Smooth muscle cell (in vitro differentiated cells): Measurements from ENCODE around the gene XPO5. TPM values are rescaled to one million over a fixed set of nuclear protein-coding genes. Genes with fewer than 3 reads are reported as not detected.

ENCODE experiments used
- DNase-seq: peaks from one replicate; lab custom pipeline; 2025; ENCODE audit not compliant: unreplicated experiment; lab: John Stamatoyannopoulos, UW
- H2AFZ ChIP-seq: fragments of 200-600 bp; sonication (generic); 2 replicates; pipeline ENCODE4 v1.6.0; 2016; ENCODE audit warnings: antibody characterized with exemption, low read depth, mild to moderate bottlenecking
- H3F3A ChIP-seq: fragments of 200-600 bp; sonication (generic); 2 replicates; pipeline ENCODE4 v1.6.0; 2017; ENCODE audit warnings: antibody characterized with exemption, low read depth
- H3K27ac ChIP-seq: fragments of 200-600 bp; sonication (generic); 2 replicates; pipeline ENCODE4 v1.5.1; 2016; ENCODE audit warnings: low read depth, mild to moderate bottlenecking
- H3K27me3 ChIP-seq: fragments of 200-600 bp; sonication (generic); 2 replicates; pipeline ENCODE4 v1.6.1; 2016; ENCODE audit warnings: low read depth, mild to moderate bottlenecking
- H3K36me3 ChIP-seq: fragments of 200-600 bp; sonication (generic); 2 replicates; pipeline ENCODE4 v1.5.1; 2016; ENCODE audit warnings: low read depth
- H3K4me1 ChIP-seq: fragments of 200-600 bp; sonication (generic); 2 replicates; pipeline ENCODE4 v1.5.1; 2016; ENCODE audit warnings: low read depth
- H3K4me2 ChIP-seq: fragments of 200-600 bp; sonication (generic); 2 replicates; pipeline ENCODE4 v1.6.0; 2016; ENCODE audit warnings: mild to moderate bottlenecking
- H3K4me3 ChIP-seq: fragments of 200-600 bp; sonication (generic); 2 replicates; pipeline ENCODE4 v1.5.1; 2016; ENCODE audit warnings: mild to moderate bottlenecking
- H3K79me2 ChIP-seq: fragments of 200-600 bp; sonication (generic); 2 replicates; pipeline ENCODE4 v1.6.0; 2016; ENCODE audit warnings: low read depth, mild to moderate bottlenecking
- H3K9ac ChIP-seq: fragments of 200-600 bp; sonication (generic); 2 replicates; pipeline ENCODE4 v1.6.0; 2016; ENCODE audit warnings: low read depth
- H3K9me3 ChIP-seq: fragments of 200-600 bp; sonication (generic); replicated peaks from 2 replicates; pipeline ENCODE4 v1.5.1; 2016; ENCODE audit warnings: low read depth
- H4K20me1 ChIP-seq: fragments of 200-600 bp; sonication (generic); 2 replicates; pipeline ENCODE4 v1.6.0; 2016; ENCODE audit warnings: low read depth
- WGBS: methylation state at CpG from one replicate; pipeline ENCODE4 v1.1.7; 2016; ENCODE audit warnings: low lambda C conversion rate; 5-methylcytosine and 5-hydroxymethylcytosine counted together
- polyA plus RNA-seq: library from polyadenylated mRNA; unstranded; fragments of >200 nt; fragmentation: Nextera tagmentation; extraction: Ambion mirVana; gene quantifications from 2 replicates; pipeline ENCODE4 v1.2.1, GENCODE V29; 2016
- total RNA-seq: library from RNA; depleted of rRNA; stranded (reverse); fragments of >200 nt; gene quantifications from 2 replicates; pipeline ENCODE4 v1.2.3, GENCODE V29; 2014
- TF ChIP-seq, protein P1 (sequence below): fragments of 200-600 bp; sonication (generic); IDR thresholded peaks from 2 replicates; pipeline ENCODE4 v1.5.1; 2017; ENCODE audit warnings: borderline replicate concordance, mild to moderate bottlenecking, antibody characterized with exemption; ENCODE audit not compliant: insufficient read depth, poor library complexity, severe bottlenecking

Gene XPO5
- total and polyA plus RNA-seq, 2 experiments from 2014 or later: 11.7 to 31.9 TPM

DNA sequence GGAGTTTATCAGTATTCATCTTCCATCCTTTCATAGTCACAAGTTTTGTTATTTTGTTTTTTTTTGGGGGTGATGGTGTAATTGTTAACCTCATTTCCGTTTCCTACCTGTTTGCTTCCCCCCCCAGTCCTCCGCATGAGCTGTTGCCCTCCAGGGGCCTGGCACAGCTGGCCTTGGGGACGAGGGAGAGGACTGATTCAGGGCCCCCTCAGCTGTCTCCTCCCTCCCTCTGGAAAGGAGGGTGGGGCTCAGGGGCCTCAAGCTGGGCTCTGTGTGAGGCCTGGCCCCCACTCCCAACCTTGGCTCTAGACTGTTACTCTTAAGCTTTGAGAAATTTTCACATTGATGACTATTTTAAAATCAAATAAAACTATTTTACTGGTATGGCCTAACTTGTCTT lies 69.7 kb downstream of the XPO5 start:
- Histone ChIP-seq H3K9ac (no peak overlapping the region), H3K9me3 (no peaks in the 10 kb centered on the region), H3K27me3 (no peaks in the 10 kb centered on the region), H3K27ac (no peak overlapping the region), H3K36me3 (no peaks in the 10 kb centered on the region), H3K79me2 (no peaks in the 10 kb centered on the region), H3K4me1 (peaks cover 2% of the 10 kb centered on the region), H4K20me1 (no peaks in the 10 kb centered on the region), H3F3A (peaks cover 6% of the 10 kb centered on the region), H3K4me2 (no peak overlapping the region), H2AFZ (no peak overlapping the region), H3K4me3 (no peak overlapping the region)
- TF ChIP-seq, protein P1, sequence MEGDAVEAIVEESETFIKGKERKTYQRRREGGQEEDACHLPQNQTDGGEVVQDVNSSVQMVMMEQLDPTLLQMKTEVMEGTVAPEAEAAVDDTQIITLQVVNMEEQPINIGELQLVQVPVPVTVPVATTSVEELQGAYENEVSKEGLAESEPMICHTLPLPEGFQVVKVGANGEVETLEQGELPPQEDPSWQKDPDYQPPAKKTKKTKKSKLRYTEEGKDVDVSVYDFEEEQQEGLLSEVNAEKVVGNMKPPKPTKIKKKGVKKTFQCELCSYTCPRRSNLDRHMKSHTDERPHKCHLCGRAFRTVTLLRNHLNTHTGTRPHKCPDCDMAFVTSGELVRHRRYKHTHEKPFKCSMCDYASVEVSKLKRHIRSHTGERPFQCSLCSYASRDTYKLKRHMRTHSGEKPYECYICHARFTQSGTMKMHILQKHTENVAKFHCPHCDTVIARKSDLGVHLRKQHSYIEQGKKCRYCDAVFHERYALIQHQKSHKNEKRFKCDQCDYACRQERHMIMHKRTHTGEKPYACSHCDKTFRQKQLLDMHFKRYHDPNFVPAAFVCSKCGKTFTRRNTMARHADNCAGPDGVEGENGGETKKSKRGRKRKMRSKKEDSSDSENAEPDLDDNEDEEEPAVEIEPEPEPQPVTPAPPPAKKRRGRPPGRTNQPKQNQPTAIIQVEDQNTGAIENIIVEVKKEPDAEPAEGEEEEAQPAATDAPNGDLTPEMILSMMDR: no peak
- 83% methylated on average over 3 of the region's 3 CpGs for whole genome bisulfite sequencing
- DNase-seq: no peak

DNA sequence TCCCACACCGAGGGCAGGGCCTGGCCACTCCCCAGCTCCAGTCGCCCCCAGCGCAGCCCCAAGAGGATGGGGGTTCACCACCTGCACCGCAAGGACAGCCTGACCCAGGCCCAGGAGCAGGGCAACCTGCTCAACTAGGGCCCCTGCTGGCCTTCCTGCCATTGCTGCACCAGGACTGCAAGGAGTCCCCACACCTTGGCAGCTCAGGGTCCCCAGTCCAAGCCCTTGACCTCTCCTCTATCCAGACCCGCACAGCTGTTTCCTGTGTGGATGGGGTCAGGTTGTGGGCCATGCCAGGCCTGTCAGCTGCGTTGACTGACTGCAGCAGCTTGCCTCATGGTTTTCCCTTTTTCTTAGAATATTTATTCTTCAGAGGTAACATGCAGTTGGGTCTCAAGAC lies 70.1 kb downstream of the XPO5 start:
- Histone ChIP-seq H3K4me3 (no peak overlapping the region), H3K36me3 (no peaks in the 10 kb centered on the region), H3K79me2 (no peaks in the 10 kb centered on the region), H3K27ac (no peak overlapping the region), H3K4me1 (peaks cover 2% of the 10 kb centered on the region), H4K20me1 (no peaks in the 10 kb centered on the region), H3F3A (peaks cover 3% of the 10 kb centered on the region), H3K9ac (no peak overlapping the region), H3K27me3 (no peaks in the 10 kb centered on the region), H2AFZ (no peak overlapping the region), H3K9me3 (no peaks in the 10 kb centered on the region), H3K4me2 (no peak overlapping the region)
- 89% methylated on average over 6 of the region's 6 CpGs for WGBS
- TF ChIP-seq, protein P1: no peak
- no peak for DNase-seq

DNA sequence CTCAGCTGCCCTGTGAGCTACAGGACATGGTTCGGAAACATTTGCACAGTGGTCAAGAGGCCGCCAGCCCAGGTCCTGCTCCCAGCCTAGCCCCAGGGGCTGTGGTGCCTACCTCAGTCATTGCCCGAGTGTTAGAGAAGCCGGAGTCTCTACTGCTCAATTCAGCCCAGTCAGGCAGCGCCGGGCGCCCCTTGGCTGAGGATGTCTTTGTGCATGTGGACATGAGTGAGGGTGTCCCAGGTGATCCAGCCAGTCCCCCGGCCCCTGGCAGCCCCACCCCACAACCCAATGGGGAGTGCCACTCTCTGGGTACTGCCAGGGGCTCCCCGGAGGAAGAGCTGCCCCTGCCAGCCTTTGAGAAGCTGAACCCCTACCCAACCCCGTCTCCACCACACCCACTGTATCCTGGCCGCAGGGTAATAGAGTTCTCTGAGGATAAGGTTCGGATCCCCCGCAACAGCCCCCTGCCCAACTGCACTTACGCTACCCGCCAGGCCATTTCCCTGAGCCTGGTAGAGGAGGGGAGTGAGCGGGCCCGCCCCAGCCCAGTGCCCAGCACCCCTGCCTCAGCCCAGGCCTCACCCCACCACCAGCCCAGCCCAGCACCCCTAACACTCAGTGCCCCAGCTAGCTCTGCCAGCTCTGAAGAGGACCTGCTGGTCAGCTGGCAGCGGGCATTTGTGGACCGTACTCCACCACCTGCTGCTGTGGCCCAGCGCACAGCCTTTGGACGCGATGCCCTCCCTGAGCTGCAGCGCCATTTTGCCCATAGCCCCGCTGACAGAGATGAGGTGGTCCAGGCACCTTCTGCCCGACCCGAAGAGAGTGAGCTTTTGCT lies 70.9 kb downstream of the XPO5 start:
- no peaks in the 10 kb centered on the region for H4K20me1 ChIP-seq
- TF ChIP-seq, protein P1: no peak
- DNase-seq: no peak

DNA sequence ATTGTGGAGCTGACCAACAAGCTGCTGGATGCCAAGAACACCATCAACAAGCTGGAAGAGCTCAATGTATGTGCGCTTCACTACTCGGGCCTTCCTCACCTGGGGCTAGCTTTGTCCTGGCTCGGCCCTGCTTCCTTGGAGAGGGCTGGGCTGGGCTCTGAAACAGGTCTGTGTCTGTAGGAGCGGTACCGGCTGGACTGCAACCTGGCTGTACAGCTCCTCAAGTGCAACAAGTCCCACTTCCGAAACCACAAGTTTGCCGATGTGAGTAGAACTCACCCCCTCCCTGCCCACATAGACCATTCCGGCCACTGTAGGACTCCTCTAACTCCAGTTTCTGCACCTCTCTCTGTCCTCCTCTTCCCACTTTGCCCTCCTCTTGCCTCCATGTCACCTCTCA lies 72.4 kb downstream of the XPO5 start:
- Histone ChIP-seq H3K79me2 (no peaks in the 10 kb centered on the region), H3K9ac (no peak overlapping the region), H3K9me3 (no peaks in the 10 kb centered on the region), H3K4me2 (no peak overlapping the region), H3K36me3 (no peaks in the 10 kb centered on the region), H3K4me3 (no peak overlapping the region), H3K4me1 (peaks cover 2% of the 10 kb centered on the region), H2AFZ (no peak overlapping the region), H4K20me1 (no peaks in the 10 kb centered on the region), H3F3A (no peaks in the 10 kb centered on the region), H3K27me3 (no peaks in the 10 kb centered on the region), H3K27ac (no peak overlapping the region)
- TF ChIP-seq, protein P1: no peak
- 97% methylated on average over 8 of the region's 8 CpGs for WGBS
- no peak for DNase-seq

More for the DNA sequence above, 70.9 kb downstream of the XPO5 start:
- Histone ChIP-seq H3K4me1 (peaks cover 2% of the 10 kb centered on the region), H3K27ac (no peak overlapping the region), H3K4me3 (no peak overlapping the region), H3K9ac (no peak overlapping the region), H2AFZ (no peak overlapping the region), H3K9me3 (no peaks in the 10 kb centered on the region), H3F3A (no peaks in the 10 kb centered on the region), H3K79me2 (no peaks in the 10 kb centered on the region), H3K36me3 (no peaks in the 10 kb centered on the region), H3K4me2 (no peak overlapping the region), H3K27me3 (no peaks in the 10 kb centered on the region)
- 96% methylated on average over 24 of the region's 26 CpGs for WGBS
